Measurements from ENCODE around the gene ACSS3.
"Not testable (repeated sequence)": the region's sequence is repeated elsewhere in the genome, so short reads cannot be mapped to it uniquely, and the experiment has no call there.

- TF ChIP-seq POLR2A (IDR thresholded peaks at IDR 0.05; ENCODE audit: low read depth); EP300 (IDR thresholded peaks at IDR 0.05); CTCF (IDR thresholded peaks at IDR 0.05); POLR2AphosphoS5 (IDR thresholded peaks at IDR 0.05): not testable (repeated sequence)
Measured at GRCh38 chr12:81209772-81210225, 131.9 kb downstream of the ACSS3 start.
